ENCODE measurements around the gene RIPK1.
"Not testable (repeated sequence)": the region's sequence is repeated elsewhere in the genome, so short reads cannot be mapped to it uniquely, and the experiment has no call there.

RIPK1 gene

DNA sequence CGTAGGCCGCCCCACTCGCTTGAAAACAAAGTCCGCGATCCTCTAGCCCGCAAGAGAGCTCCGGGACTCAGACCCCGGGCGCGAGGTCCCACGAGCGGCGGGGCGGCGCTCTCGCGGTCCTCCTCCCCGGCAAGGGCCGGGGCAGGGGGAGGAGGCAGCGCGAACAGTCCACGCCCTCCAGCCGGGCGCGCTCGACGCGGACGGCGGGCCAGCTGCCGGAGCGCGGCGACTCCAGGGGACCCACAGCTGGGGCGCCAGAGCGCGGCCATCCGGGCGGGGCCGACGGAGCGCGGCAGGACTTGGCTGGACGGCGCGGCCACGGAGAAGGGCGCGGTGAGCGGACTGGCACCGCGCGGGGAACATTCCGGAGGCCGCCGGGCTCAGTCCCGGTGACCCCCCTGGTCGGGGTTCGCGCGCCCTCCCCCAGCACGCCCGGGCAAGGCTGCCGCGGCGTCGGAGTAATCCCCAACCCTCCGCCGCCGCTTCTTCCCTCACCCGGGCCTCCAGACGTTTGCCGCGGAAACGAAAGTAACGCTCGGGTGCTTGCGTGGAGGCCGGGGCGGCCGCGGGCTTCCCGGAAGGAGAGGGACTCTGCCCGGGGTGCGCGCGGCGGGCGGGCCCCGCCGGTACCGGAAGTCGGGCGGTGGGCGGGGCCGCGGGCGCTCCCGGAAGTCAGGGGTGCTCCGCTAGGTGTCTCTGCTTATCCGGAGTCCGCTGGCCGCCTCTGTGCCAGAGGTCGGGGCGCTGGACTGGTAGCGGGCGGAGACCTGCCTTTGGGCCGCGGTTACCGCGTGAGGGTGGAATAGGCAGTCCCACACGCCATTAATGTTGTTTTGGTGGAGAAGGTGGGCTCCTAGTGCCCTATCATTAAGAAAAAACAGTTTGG is at the start of gene RIPK1:
RIPK1 (plus strand) TSS at position 166 of the 886 bp plus-strand sequence. CDS start 8,330 bp downstream, outside the sequence.
- DNase-seq: peak; percentile 49 to 94 (median 84)

DNA sequence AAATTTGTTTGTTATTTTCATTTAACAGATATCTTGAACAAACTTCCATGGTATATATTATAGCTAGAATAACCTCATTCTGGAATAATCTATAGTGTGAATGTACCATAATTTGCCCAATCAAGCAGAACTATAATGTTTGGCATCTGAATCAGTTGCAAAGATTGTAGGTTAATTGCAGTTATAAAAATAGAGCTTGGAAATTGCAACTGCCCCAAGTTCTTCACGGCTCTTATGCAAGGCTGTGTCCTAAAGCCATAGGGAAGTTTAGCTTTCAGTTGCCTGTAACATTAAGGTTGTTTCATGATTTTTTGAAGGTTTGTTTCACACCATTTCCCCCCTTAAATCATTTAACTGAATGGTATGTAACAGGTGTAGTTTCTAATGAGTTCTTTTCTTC is 49.2 kb upstream of the RIPK1 start:
- no peak for DNase-seq

DNA sequence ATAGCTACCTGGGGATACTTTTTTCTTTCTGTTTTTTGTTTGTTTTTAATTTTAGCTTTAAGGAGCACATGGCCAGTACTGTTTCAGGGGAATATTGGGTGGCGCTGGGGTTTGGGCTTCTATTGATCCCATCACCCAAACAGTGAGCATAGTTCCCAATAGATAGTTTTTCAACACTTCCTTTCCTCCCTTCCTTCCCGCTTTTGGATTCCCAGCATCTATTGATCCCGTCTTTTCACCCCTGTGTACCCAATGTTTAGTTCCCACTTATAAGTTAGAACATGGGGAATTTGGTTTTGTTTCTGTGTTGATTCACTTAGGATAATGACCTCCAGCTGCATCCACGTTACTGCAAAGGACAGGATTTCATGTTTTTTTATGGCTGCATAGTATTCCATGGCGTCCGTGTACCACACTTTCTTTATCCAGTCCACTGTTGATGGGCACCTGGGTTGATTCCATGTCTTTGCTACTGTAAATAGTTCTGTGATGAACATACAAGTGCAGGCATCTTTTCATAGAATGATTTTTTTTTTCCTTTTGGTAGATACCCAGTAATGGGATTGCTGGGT is 48.5 kb upstream of the RIPK1 start:
- DNase-seq: no peak

DNA sequence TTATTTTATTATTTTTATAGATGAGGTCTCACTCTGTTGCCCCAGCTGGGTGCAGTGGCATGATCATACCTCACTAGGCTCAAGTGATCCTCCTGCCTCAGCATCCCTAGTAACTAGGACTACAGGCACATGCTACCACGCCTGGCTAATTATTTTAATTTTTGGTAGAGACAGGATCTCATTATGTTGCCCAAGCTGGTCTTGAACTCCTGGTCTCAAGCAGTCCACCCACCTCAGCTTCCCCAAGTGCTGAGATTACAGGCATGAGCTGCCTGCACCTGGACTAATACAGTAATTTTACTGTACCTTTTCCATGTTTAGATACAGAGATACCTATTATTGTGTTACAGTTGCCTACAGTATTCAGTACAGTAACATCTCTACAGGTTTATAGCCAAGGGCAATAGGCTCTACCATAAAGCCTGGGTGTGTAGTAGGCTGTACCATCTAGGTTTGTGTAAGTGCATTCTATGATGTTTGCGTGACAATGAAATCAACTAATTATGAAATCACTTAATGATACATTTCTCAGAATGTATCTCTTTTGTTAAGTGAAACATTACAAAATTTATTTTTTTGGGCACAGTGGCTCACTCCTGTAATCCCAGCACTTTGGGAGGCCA is 47.2 kb upstream of the RIPK1 start:
- DNase-seq: not testable (repeated sequence)

DNA sequence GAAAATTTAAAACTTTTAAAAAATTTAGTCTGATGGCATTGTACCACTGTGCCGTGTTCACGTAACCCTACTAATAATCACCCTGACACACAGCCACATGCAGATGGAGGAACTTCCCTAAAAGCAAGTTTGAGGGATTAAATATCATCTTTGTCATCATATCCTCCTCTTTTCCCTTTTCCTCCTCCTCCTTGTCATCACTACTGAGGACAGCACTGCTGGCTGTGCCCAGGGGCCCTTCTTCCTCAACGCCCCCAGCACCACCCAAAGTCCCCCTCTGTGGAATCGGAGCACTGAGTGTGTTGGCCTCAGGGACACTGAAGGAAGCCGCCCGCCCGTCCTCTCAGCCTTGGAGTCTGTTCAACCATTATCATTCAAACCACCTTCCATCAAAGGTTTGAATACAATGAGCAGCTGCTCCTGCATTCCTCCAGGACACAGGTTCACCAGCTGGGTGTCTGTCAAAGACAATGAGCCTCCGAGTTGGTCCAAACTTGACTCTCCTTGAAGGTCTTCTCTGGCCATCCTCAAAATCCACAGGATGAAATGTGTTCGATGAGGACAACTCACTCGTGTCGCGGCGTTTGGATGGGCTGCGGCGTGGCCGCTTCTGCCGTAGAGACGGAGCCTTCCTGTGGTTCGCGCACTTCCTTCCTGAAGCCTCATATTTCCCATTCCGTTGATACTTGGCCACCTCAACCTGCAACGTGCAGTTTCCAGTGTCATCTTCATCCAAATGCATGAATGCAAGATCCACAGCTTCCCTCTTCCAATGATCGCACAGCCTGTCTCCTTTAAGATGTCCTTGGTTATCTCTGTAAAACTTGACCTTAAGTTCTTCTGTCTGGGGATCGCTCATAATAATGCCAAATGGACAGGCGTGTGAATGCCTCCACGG is 45.3 kb upstream of the RIPK1 start:
- peak in 1 of 56 donors; percentile 14 for DNase-seq

DNA sequence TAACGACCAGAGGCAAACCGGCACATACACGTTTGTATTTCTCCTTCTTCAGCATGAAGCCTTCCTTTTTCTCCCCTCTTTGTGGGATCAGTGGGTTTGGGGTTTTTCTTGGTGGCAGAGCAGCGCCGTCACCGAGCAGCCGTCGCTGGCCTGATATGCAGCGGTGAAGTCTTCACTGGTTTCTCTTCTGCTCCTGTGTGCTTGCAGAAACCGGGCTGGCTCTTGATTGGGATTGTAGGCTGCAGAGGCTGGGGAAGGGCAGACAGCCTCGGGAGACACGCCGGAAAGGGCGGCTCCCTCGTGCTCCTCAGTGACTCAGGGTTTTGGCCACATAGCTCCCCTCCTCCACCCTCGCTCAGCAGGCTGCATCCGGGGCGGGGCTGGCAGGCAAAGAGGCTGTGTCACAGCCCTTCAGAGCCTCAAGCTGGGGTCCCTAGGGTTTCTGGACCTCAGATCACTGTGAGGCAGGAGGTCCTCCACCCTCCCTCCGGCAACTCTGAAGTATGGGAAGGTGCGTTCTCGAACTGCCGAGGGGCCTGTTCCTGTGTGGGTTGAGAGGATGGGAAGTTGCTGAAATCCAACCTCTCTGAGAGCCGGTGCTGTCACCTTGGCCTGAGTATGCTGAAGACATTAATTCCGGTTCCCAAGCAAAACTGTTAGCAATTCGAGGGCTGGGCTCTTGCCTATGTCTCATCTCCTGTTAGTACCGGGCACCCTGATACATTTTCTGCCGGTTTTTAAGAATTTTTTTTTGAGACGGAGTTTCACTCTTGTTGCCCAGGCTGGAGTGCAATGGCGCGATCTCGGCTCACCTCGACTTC is 44.4 kb upstream of the RIPK1 start:
- peak in 22 of 56 donors; percentile 10 to 56 (median 30) for DNase-seq

DNA sequence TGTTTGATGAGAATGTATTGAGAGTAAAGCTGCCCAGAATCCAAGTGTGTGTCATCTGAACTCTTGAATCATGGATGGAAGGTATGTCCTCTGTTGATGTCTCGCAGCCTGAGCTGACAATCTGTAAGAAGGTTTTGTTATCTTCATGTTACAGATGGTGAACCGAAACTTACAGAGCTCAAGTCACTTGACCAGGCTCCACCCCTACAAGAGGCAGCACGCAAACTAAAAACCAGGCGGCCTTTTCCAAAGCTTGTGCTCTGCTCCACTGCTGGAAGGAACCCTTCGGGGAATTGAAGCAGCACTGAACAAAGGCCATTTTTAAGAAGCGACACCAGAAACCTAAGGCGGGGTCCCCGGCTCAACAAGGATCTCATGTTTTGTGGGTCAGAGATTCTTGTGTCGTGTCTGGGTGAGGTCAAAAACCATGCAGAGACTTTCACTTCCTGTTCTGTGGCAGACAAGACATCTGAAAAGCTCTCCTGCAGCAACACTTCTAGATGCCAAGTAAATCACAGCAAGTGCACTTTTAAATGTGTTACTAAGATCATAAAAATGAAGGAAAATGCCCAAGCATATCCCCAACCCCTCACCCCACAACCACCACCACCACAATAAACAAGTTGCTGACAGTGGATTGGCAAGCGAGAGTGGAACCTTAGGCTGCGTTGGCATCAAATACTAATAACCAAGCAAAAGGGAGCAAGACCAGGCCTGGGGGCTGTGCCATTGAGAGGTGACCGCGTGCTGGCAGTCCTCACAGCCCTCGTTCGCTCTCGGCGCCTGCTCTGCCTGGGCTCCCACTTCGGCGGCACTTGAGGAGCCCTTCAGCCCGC is 41.3 kb upstream of the RIPK1 start:
- peak in 3 of 56 donors; percentile 8 to 39 (median 15) for DNase-seq

DNA sequence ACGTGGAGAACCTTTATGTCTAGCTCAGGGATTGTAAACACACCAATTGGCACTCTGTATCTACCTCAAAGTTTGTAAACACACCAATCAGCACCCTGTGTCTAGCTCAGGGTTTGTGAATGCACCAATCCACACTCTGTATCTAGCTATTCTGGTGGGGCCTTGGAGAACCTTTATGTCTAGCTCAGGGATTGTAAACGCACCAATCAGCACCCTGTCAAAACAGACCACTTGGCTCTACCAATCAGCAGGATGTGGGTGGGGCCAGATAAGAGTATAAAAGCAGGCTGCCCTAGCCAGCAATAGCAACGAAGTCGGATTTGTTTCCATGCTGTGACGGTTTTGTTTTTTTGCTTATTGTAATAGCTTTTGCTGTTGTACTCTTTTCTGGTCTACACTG is 40.1 kb upstream of the RIPK1 start:
- DNase-seq: not testable (repeated sequence)

DNA sequence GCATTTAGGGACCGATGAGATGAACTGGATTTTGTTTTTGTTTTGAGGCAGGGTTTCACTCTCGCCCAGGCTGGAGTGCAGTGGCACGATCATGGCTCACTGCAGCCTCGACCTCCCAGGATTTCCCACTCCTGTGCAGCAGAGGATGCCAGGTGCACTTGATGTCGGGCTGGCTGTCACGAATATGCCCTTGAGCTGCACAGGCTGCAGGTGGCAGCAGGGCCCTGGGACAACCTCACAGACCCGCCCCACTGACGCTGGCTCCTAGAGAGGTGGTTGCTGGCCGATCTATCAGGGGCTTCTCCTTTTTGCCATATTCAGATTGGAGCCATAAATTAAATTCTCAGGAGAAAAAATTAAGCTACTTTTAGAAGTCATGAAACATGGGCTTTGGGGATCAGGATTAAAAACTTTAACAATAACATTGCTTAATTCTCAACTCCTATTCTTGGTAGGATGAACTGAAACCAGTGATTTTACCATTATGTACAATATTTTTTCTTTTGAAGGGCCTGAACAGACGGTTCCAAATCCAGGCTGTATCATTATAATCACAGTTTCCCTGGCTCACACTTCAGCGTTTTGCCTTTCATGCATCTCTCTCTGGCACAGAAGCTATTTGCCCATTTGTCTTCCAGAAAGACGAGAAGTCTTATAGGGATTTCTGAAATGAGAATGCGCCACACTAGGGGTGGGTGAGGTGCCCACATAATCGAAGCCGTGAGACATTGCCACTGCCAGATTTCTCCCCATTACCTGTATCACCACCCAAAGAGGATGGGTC is 36.2 kb upstream of the RIPK1 start:
- DNase-seq: no peak

DNA sequence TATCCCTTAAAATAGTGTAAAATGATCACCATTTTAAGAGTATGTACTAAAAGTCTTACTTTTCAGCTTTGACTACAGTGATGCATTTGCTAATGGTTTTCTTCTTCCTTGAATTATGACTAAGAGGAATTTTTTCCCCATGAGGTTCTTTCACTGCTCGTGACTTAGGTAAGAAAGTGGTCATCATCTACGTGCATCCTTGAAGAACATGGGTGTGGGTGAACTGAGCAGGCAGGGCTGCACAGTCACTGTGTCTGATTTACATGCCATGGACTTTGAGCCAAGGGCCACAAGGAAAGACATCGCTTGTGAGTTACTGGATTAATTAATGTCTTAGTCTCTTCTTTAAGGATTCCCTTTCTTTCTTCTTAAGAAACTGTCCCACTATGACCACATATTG is 35.3 kb upstream of the RIPK1 start:
- no peak for DNase-seq

DNA sequence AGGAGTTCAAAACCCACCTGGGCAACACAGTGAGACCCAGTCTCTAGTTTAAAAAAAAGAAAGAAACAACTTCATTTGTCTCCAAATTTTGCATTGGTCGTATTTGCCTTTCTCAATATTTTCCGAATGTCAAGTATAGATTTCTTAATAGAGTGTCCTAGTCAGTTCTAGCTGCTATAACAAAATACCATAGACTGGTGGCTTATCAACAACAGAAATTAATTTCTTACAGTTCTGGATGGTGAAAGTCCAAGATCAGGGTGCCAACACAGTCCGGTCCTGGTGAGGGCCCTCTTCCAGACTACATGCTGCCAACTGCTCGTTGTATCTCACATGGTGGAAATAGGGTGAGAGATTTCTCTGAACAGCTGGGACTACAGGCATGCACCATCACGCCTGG is 34.6 kb upstream of the RIPK1 start:
- DNase-seq: no peak

DNA sequence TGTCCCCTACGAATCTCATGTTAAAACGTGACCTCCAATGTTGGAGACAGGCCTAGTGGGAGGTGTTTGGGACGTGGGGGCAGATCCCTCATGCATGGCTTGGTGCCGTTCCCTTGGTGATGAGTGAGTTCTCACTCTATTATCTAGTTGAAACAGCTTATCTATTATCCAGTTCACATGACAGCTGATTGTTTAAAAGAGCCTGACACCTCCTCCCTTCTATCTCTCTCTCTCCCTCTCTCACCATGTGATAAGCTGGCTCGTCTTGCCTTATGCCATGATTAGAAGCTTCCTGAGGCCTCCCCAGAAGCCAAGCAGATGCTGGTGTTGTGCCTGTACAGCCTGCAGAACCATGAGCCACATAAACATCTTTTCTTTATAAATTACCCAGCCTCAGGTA is 32.9 kb upstream of the RIPK1 start:
- no peak for DNase-seq

DNA sequence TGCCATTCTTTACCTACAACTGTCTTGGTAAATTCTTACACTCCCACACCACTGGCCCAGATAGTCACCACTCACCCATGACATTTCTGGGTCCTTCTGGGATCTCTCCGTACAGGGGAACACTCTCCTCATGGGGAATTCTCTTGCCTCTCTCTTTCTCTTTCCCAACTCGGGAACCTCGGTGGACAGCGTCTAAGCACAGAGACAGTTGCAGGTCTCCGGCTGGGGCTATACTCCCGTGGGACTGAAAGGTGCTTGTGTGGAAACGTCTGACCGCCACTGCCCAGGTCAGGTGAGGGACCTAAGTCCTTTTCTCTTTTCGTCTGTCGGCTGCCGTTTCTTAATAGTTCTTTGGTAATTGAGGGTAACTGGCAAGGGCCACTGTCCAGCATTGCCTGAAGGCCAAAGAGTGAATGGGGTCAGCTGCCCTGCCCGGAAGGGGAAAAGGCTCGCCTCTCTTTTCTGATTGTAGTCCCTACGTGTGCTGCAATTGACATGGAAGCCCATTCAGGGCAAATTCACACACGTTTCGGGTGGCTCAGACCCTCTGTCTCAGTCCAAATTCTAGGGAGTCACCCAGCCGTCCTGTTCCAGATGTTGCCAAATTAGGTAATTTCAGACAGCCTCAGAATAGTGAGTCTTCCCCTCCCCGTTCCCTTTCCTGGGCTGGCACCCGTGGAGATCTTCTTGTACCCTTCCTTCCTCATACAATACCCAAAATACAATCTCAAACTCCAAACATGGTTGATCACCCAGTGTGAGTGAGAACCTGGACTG is 31.2 kb upstream of the RIPK1 start:
- DNase-seq: no peak

DNA sequence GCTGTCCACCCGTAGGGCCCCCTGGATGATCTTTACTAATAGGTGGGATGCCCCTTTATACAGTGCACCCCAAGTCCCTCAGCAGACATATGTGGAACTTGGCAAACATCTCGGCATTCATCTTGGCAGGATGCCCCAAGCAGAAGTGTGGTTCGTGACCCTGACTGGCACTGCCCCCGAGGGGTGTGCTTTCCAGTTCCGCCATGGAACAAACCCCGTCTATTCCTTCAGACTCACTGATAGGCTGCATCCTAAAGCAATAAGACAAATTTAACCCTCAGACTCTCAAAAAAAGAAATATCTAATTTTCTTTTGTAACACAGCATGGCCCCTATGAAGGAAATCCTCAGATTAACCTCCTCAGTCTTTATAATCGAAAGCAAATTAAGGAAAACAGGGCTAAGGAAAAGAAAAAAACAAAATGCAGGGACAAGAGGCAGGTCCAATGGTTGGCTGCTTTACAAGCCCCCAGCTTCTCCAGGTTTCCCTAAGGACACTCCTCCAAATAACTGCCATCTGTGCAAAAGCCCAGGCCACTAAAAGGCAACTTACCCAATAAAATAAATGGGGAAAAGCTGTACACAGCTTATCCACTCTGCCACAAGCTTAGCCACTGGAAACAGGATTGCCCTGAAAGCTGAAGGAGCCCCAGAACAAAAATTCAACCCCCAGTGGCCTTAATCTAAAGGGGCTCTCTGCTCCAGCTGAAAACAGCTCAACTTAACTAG is 30.5 kb upstream of the RIPK1 start:
- peak in 2 of 56 donors; percentile 18 to 53 for DNase-seq

DNA sequence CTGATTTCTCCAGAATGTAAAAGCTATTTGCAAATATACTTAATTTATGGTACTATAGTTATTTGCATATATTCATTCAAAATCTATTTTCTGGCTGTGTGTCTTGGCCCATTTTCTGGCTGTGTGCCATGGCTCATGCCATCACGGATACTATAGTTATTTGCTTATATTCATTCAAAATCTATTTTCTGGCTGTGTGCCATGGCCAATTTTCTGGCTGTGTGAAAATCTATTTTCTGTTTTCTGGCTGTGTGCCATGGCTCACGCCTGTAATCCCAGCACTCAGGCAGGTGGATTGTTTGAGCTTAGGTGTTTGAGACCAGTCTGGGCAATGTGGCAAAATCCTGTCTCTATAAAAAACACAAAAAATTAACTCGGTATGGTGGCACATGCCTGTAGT is 28.9 kb upstream of the RIPK1 start:
- peak in 1 of 56 donors; percentile 38 for DNase-seq

DNA sequence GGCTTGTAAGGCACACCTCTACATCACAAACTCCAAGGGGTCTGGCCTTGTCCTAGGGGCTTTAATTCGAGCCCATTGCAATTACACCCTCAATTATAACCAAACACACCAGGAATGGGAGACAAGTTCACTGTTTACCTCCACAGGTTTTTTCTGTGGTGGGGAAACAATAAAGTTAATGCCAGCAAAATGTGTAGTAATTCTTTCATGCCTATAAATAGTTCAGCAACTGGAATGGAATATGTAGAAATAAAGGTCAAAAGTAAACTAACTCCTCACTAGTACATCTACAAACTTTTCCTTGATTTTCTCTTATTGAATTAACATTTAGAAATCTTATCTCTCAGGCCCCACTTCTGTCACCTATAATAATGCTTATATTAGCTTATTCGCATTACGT is 27.1 kb upstream of the RIPK1 start:
- no peak for DNase-seq

DNA sequence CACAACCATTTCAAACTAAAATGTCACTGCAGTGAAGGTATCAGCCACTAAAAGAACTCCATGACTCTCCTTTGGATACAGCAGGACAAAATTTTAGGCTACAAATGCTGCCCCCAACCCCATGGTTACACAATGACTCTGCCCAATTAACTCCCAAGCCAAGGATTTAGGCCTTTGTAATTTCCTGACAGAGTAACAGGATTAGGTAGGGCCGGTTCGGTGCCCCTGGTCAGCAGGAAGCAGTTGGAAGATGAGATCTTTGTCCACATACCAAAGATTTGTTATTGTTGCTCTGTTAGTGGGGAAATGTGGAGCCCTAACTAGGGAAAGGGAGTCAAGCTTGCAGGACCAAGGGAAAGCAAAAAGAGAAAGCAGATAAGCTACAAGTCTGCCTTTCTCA is 26.7 kb upstream of the RIPK1 start:
- no peak for DNase-seq

All from amygdala (tissue), 56 donors.